ENCODE data around the gene KANK4.

Gene KANK4

DNA sequence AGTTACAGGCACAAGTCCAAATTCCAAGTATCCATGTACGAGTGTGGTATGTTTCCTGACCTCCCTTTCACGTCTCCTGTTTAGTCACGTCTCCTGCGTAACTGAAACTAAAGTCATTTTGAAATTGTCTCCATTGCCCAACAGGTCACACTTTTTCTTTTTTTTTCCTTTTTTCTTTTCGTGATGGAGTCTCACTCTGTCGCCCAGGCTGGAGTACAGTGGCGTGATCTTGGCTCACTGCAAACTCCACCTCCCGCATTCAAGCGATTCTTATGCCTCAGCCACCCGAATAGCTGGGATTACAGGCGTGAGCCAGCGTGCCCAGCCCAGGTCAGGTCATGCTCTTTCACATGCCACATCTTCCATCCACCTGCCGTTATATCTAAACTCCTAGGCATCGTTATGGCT is 86.4 kb downstream of the KANK4 start:
- H3K27me3 Mint-ChIP-seq (ENCODE audit: low read depth, poor library complexity), result peaks cover 14% of the 10 kb centered on the region
- peaks cover 45% of the 10 kb centered on the region for H3K4me1 Mint-ChIP-seq
- H3K36me3 Mint-ChIP-seq (ENCODE audit: low read depth), result no peaks in the 10 kb centered on the region
- no peak overlapping the region for H3K4me3 Mint-ChIP-seq
- no peaks in the 10 kb centered on the region for H3K9me3 Mint-ChIP-seq
- H3K27ac Mint-ChIP-seq, result peak overlapping the region; percentile 77
- TF ChIP-seq, protein P1, sequence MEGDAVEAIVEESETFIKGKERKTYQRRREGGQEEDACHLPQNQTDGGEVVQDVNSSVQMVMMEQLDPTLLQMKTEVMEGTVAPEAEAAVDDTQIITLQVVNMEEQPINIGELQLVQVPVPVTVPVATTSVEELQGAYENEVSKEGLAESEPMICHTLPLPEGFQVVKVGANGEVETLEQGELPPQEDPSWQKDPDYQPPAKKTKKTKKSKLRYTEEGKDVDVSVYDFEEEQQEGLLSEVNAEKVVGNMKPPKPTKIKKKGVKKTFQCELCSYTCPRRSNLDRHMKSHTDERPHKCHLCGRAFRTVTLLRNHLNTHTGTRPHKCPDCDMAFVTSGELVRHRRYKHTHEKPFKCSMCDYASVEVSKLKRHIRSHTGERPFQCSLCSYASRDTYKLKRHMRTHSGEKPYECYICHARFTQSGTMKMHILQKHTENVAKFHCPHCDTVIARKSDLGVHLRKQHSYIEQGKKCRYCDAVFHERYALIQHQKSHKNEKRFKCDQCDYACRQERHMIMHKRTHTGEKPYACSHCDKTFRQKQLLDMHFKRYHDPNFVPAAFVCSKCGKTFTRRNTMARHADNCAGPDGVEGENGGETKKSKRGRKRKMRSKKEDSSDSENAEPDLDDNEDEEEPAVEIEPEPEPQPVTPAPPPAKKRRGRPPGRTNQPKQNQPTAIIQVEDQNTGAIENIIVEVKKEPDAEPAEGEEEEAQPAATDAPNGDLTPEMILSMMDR (IDR thresholded peaks at IDR 0.05), result no peak
- no peak for DNase-seq

DNA sequence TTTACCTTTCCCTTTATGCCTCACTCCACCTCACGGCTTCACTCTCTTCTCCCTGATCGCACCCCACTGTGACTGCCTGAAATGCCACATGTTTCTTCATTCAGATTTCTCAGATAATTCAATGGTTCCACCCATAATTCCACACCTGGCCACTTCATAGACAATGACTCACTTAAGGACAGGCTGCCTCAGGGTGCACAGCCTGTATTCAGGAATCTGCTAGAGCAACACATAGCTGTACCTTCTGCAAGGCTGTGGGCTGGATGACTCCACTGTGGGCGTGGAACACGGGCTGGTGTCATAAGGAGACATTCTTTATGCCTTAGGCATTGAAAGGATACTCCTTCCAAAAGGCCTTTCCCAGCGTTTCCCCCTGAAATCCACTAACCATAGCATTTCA is 88.5 kb downstream of the KANK4 start:
- Mint-ChIP-seq H3K27me3 (ENCODE audit: low read depth, poor library complexity) (peaks cover 14% of the 10 kb centered on the region), H3K9me3 (no peaks in the 10 kb centered on the region), H3K4me1 (peaks cover 46% of the 10 kb centered on the region), H3K36me3 (ENCODE audit: low read depth) (no peaks in the 10 kb centered on the region), H3K4me3 (no peak overlapping the region), H3K27ac (no peak overlapping the region)
- no peak for DNase-seq
- TF ChIP-seq, protein P1 (IDR thresholded peaks at IDR 0.05), result no peak

DNA sequence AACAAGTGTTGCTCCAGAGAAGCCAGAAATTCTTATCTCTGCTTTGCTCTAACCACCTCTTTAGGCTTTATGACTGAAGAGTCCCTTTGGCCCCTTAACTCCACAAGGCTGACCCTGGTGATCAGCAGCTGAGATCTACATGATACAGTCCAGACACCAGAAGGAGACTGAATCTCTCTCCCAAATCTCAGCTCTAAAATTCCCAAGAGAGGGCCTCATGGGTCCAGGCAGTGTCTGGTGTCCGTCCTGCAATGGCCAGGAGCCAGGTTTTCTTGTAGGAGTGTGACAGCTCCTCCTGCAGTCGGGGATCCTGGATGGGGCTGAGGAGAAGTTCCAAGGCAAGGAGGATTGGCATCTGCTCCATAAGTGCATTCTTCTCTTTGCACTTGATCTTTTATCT is 89.3 kb downstream of the KANK4 start:
- peaks cover 14% of the 10 kb centered on the region for H3K27me3 Mint-ChIP-seq (ENCODE audit: low read depth, poor library complexity)
- TF ChIP-seq, protein P1 (IDR thresholded peaks at IDR 0.05), result no peak
- H3K36me3 Mint-ChIP-seq (ENCODE audit: low read depth), result no peaks in the 10 kb centered on the region
- H3K4me3 Mint-ChIP-seq, result no peak overlapping the region
- no peaks in the 10 kb centered on the region for H3K9me3 Mint-ChIP-seq
- peaks cover 43% of the 10 kb centered on the region for H3K4me1 Mint-ChIP-seq
- no peak for DNase-seq
- no peak overlapping the region for H3K27ac Mint-ChIP-seq

DNA sequence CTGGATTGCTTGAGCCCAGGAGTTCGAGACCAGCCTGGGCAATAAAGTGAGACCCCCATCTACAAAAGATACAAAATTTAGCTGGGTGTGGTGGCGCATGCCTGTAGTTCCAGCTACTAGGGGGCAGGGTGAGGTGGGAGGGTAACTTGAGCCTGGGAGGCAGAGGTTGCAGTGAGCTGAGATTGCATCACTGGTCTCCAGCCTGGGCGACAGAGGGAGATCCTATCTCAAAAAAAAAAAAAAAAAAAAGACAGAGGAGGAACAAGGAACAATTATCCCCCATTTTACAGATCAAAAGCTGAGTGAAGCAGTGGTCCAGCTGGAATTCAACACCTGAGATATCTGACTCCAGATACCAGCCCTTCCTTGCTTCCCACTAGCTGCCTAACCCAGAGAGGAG is 89.8 kb downstream of the KANK4 start:
- H3K36me3 Mint-ChIP-seq (ENCODE audit: low read depth), result no peaks in the 10 kb centered on the region
- no peak overlapping the region for H3K27ac Mint-ChIP-seq
- H3K4me3 Mint-ChIP-seq, result no peak overlapping the region
- H3K4me1 Mint-ChIP-seq, result peaks cover 39% of the 10 kb centered on the region
- DNase-seq, result peak; percentile 10
- TF ChIP-seq, protein P1 (IDR thresholded peaks at IDR 0.05), result no peak
- H3K9me3 Mint-ChIP-seq, result no peaks in the 10 kb centered on the region
- H3K27me3 Mint-ChIP-seq (ENCODE audit: low read depth, poor library complexity), result peaks cover 9% of the 10 kb centered on the region

DNA sequence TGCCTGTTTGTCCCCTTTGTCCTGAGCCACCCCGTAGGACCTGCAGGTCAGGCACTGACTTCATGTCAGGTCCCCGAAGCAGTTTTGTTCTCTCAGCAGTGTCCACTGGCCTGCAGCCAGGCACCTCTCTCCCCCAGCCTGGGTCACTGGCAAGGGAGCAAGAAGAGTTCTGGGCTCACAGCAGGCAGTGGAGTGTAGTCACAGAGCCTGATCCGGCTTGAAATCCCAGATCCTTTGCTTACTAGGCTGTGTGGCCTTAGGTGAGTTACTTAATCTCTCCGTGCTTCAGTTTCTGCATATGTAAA is 90.4 kb downstream of the KANK4 start:
- H3K27me3 Mint-ChIP-seq (ENCODE audit: low read depth, poor library complexity), result peaks cover 3% of the 10 kb centered on the region
- no peaks in the 10 kb centered on the region for H3K9me3 Mint-ChIP-seq
- no peak for DNase-seq
- no peak overlapping the region for H3K4me3 Mint-ChIP-seq
- H3K27ac Mint-ChIP-seq, result peak overlapping the region; percentile 19
- TF ChIP-seq, protein P1 (IDR thresholded peaks at IDR 0.05), result no peak
- H3K36me3 Mint-ChIP-seq (ENCODE audit: low read depth), result no peaks in the 10 kb centered on the region
- peaks cover 36% of the 10 kb centered on the region for H3K4me1 Mint-ChIP-seq

DNA sequence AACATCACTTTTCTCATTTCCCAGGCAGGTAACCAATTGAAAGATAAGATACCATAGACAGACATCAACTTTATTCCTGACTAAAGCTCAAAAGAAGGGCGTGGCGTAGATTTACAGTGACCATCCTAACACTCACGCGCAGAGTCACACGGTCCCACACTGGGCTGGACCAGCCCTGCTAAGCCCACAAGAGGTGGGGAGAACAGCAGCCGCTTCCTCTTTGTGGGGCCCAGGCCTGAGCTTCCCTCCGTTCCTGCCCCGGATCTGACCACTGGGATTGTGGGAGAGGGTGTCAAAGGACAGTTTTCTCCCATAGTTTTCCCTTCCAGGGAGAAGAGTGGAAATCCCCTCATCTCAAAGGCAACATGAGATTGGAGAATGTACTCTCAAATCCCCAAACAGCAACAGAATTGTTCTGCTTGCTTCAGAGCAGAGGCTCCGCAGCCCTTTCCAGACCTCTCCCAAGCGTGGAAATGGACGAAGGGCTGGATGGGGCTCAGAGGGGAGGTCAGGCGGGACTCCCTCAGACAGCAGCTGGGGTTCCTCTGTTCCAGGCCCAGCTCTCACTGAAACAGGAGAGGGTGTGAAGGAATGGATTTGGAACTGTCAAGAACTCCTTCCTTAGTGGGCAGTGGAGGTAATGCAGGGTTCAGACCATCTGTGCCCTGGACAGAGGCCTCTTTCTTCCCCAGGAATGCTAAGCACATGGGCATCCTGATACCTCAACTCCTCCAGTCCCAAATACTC is 90.9 kb downstream of the KANK4 start:
- no peak for DNase-seq
- Mint-ChIP-seq H3K9me3 (no peaks in the 10 kb centered on the region), H3K27ac (peak overlapping the region; percentile 19), H3K36me3 (ENCODE audit: low read depth) (no peaks in the 10 kb centered on the region), H3K27me3 (ENCODE audit: low read depth, poor library complexity) (peaks cover 3% of the 10 kb centered on the region), H3K4me3 (no peak overlapping the region), H3K4me1 (peaks cover 34% of the 10 kb centered on the region)
- TF ChIP-seq, protein P1 (IDR thresholded peaks at IDR 0.05), result no peak
